ENCODE results near the gene CNTFR. TPM values are rescaled to one million over a fixed set of nuclear protein-coding genes. Genes with fewer than 3 reads are reported as not detected.

CNTFR gene
- total and polyA plus RNA-seq, 2 donors (not counting 1 experiment from before 2014, with no cell fraction given): not detected

DNA sequence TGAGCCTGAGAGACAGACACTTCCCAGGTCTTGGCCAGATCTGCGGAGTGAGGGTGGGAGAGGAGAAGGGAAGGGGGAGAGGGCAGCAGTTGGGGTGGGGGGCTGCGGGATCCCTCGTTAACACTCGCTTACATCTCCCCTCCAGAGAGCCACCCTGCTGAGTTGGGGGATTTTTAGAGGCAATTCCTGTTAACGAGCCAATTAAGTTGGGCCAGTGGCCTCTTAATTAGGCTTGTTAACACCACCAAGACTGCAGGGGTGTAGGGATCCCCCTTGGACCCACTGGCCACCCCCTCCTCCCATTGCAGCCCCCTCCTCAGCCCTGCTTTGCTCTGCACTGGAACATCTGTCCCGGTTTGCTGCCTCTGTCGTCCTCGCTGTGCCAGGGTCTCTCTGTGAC lies 23.7 kb downstream of the CNTFR start:
- Histone ChIP-seq H3K36me3 (replicated peaks in 1 of 2; ENCODE audit: control extremely low read depth in 1 of 2, control insufficient read depth in 1 of 2, extremely low read depth in 1 of 2, insufficient read depth in 2 of 2, low read length in 1 of 2) (no peaks in the 10 kb centered on the region), H3K27ac (ENCODE audit: low read length in 2 of 2) (no peak overlapping the region), H3K4me2 (replicated peaks; ENCODE audit: low read depth, low read length, poor library complexity, severe bottlenecking) (no peak overlapping the region), H3K4me1 (ENCODE audit: control insufficient read depth in 2 of 2, insufficient read depth in 2 of 2, low read length in 2 of 2) (no peaks in the 10 kb centered on the region), H3K9me3 (ENCODE audit: control extremely low read depth in 1 of 3, control insufficient read depth in 2 of 3, insufficient read depth in 1 of 3, low read length in 2 of 3) (peaks cover 0 to 12% (median 7%) of the 10 kb centered on the region in 3 donors), H4K20me1 (ENCODE audit: control insufficient read depth, insufficient read depth, low read length, poor library complexity, severe bottlenecking) (no peaks in the 10 kb centered on the region), H3K9ac (ENCODE audit: low read length) (no peak overlapping the region), H3K4me3 (ENCODE audit: control extremely low read depth in 1 of 5, extremely low read depth in 1 of 5, insufficient read depth in 1 of 5, low read depth in 2 of 5, low read length in 4 of 5) (no peak overlapping the region), H3K79me2 (ENCODE audit: control insufficient read depth, insufficient read depth, low read length) (no peaks in the 10 kb centered on the region), H3K27me3 (replicated peaks in 1 of 4; ENCODE audit: control extremely low read depth in 1 of 4, control insufficient read depth in 3 of 4, insufficient read depth in 4 of 4, low read length in 3 of 4) (peaks cover 0 to 25% (median 1%) of the 10 kb centered on the region in 4 experiments), H2AFZ (ENCODE audit: insufficient read depth, low read depth, low read length, poor library complexity, severe bottlenecking) (no peak overlapping the region)
- intact Hi-C loops (cut with micrococcal nuclease): no loop called here
- Mint-ChIP-seq H3K27me3 (peaks cover 67% of the 10 kb centered on the region), H3K27ac (no peak overlapping the region), H3K4me1 (no peaks in the 10 kb centered on the region), H3K9me3 (ENCODE audit: insufficient read depth) (peaks cover 6% of the 10 kb centered on the region), H3K4me3 (no peak overlapping the region)
- ChIA-PET CTCF (no interaction called here), POLR2A (no interaction called here)
- no peak for DNase-seq
- WGBS (ENCODE audit: insufficient coverage): 79% methylated on average over 4 of the region's 8 CpGs
- no peak for TF ChIP-seq EZH2 (IDR thresholded peaks at IDR 0.05; ENCODE audit: borderline replicate concordance, insufficient read depth, low read depth, low read length, poor library complexity, severe bottlenecking)
- TF ChIP-seq CTCF (IDR thresholded peaks at IDR 0.05): no peak
- no peak for ATAC-seq (ENCODE audit: low read depth)

- H3K9me3 ChIP-seq (ENCODE audit: control extremely low read depth in 1 of 3, control insufficient read depth in 2 of 3, insufficient read depth in 1 of 3, low read length in 2 of 3): peaks cover 0 to 12% (median 7%) of the 10 kb centered on the region in 3 donors
- no peaks in the 10 kb centered on the region for H3K36me3 ChIP-seq (replicated peaks in 1 of 2; ENCODE audit: control extremely low read depth in 1 of 2, control insufficient read depth in 1 of 2, extremely low read depth in 1 of 2, insufficient read depth in 2 of 2, low read length in 1 of 2)
- 93% methylated on average over 16 of the region's 16 CpGs for WGBS (ENCODE audit: insufficient coverage)
- no peak for ATAC-seq (ENCODE audit: low read depth)
- no peak overlapping the region for H3K4me3 ChIP-seq (ENCODE audit: control extremely low read depth in 1 of 5, extremely low read depth in 1 of 5, insufficient read depth in 1 of 5, low read depth in 2 of 5, low read length in 4 of 5)
- no peak overlapping the region for H3K9ac ChIP-seq (ENCODE audit: low read length)
- H3K4me1 ChIP-seq (ENCODE audit: control insufficient read depth in 2 of 2, insufficient read depth in 2 of 2, low read length in 2 of 2): no peaks in the 10 kb centered on the region
- H3K4me3 Mint-ChIP-seq: no peak overlapping the region
- DNase-seq: no peak
- H3K4me1 Mint-ChIP-seq: no peaks in the 10 kb centered on the region
- H2AFZ ChIP-seq (ENCODE audit: insufficient read depth, low read depth, low read length, poor library complexity, severe bottlenecking): no peak overlapping the region
- H3K27ac Mint-ChIP-seq: no peak overlapping the region
- peaks cover 64% of the 10 kb centered on the region for H3K27me3 Mint-ChIP-seq
- TF ChIP-seq CTCF (IDR thresholded peaks at IDR 0.05) (no peak), EZH2 (IDR thresholded peaks at IDR 0.05; ENCODE audit: borderline replicate concordance, insufficient read depth, low read depth, low read length, poor library complexity, severe bottlenecking) (no peak)
- H3K4me2 ChIP-seq (replicated peaks; ENCODE audit: low read depth, low read length, poor library complexity, severe bottlenecking): no peak overlapping the region
- H3K79me2 ChIP-seq (ENCODE audit: control insufficient read depth, insufficient read depth, low read length): no peaks in the 10 kb centered on the region
- H4K20me1 ChIP-seq (ENCODE audit: control insufficient read depth, insufficient read depth, low read length, poor library complexity, severe bottlenecking): no peaks in the 10 kb centered on the region
- H3K27ac ChIP-seq (ENCODE audit: low read length in 2 of 2): no peak overlapping the region
- H3K27me3 ChIP-seq (replicated peaks in 1 of 4; ENCODE audit: control extremely low read depth in 1 of 4, control insufficient read depth in 3 of 4, insufficient read depth in 4 of 4, low read length in 3 of 4): peaks cover 0 to 33% (median 2%) of the 10 kb centered on the region in 4 experiments
- intact Hi-C loops (cut with micrococcal nuclease): no loop called here
- H3K9me3 Mint-ChIP-seq (ENCODE audit: insufficient read depth): peaks cover 6% of the 10 kb centered on the region
- ChIA-PET POLR2A (interaction anchor here (0.7 kb wide), 1 partner anchor 730 kb away, joined by 3 read pairs; no protein-coding TSS in a partner anchor), CTCF (no interaction called here)
Measured at GRCh38 chr9:34564617-34565016, 24.9 kb downstream of the CNTFR start.

Measured in B cell (primary cell).